BE2C (cell line): ENCODE measurements around the gene DPP10.

Experiments used
- DNase-seq: peaks from one replicate; pipeline ENCODE4 v3.0.0-alpha.2; 2020
- H3K27me3 ChIP-seq: fragments of 250-450 bp; sonication (Bioruptor Pico); 2 replicates; pipeline ENCODE4 v1.5.1; 2020; ENCODE audit warnings: mild to moderate bottlenecking
- H3K36me3 ChIP-seq: fragments of 250-450 bp; sonication (Bioruptor Pico); 2 replicates; pipeline ENCODE4 v1.5.1; 2020; ENCODE audit warnings: mild to moderate bottlenecking
- H3K4me1 ChIP-seq: fragments of 250-450 bp; sonication (Bioruptor Pico); 2 replicates; pipeline ENCODE4 v1.5.1; 2020
- H3K4me3 ChIP-seq: 2 replicates; pipeline ENCODE4 v1.5.1; 2011; ENCODE audit warnings: low read depth, low read length
- H3K9me3 ChIP-seq: fragments of 250-450 bp; sonication (Bioruptor Pico); 2 replicates; pipeline ENCODE4 v1.5.1; 2020
- CTCF ChIP-seq: IDR thresholded peaks from 2 replicates; pipeline ENCODE4 v1.5.1; 2012; ENCODE audit warnings: mild to moderate bottlenecking, low read depth, low read length

Gene DPP10

DNA sequence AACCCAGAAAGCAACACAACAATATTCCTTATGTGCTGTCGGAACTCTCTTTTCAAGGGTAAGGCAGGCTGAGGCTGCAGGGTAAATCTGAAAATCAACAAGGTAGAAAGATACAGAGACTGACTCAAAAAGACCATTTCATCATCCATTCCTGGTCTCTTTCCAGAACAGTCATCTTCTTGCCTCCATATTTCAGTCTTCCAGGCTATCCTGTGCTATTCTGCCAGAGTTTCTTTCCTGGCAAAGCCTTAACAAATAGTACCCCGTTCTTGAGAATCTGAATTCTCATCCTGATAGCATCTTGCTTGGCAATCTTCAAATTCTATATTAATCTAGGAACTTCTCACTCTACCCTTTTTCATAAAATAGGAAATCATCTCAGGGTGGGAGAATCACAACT, 15.5 kb downstream of the DPP10 start:
- Histone ChIP-seq H3K27me3 (no peaks in the 10 kb centered on the region), H3K9me3 (no peaks in the 10 kb centered on the region), H3K4me3 (no peak overlapping the region), H3K36me3 (no peaks in the 10 kb centered on the region), H3K4me1 (no peaks in the 10 kb centered on the region)
- TF ChIP-seq CTCF: no peak
- DNase-seq: no peak

DNA sequence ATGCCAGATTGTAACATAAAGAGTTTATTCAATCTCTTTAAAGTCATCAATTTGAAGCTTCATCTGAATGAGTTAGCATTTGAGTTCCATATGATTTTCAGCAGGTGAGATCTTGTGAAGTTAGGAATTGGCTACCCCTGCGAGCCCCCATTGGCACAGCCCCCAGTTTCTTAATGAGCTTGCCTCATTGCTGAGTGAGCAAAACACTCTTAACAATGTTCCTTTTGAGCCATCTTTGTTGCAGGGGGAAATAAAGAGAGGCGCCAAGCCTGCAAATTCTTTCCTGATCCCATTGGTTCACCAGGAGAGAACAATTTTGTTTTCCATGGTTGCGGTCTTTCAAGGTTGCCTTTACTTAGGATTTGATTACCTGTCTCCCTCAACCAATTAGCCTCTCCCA, 18.7 kb downstream of the DPP10 start:
- TF ChIP-seq CTCF: no peak
- Histone ChIP-seq H3K36me3 (no peaks in the 10 kb centered on the region), H3K4me3 (no peak overlapping the region), H3K9me3 (no peaks in the 10 kb centered on the region), H3K27me3 (no peaks in the 10 kb centered on the region), H3K4me1 (no peaks in the 10 kb centered on the region)
- no peak for DNase-seq

DNA sequence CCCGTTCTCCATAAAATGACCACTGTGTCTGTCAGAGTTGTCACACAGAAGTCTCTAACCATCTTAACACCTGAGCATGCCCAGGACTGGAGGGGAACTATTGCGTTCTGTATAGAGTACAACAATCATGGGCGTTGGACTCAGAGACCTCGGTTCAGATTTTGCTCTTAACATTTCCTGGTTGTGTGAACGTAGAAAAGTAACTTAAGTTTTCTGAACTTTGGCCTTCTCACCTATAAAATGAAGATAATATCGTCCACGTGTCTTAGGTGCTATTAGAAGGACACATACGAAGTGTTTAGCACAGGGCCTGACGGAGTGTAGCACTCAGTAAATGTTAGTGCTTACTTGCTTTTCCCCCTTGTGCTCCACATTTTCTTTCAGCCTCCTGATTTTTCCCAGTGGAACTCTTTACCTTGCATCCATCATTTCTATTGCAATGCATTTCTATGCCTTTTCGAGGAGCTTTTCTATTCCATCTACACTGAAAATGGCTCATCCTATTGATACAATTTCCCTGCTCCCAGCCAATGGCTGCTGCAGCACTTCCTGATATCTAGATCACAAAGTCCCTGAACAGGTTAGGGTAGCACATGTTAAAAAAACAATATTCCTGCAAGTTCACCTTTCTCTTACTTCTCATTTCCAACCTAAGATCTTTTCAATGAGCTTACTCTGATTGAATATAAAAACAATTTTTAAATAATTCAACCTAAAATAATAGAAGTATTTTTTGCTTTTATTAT, 22.7 kb downstream of the DPP10 start:
- H3K4me1 ChIP-seq: no peaks in the 10 kb centered on the region
- no peak for DNase-seq
- no peaks in the 10 kb centered on the region for H3K9me3 ChIP-seq
- H3K4me3 ChIP-seq: no peak overlapping the region
- no peaks in the 10 kb centered on the region for H3K36me3 ChIP-seq
- TF ChIP-seq CTCF: no peak
- no peaks in the 10 kb centered on the region for H3K27me3 ChIP-seq

- Histone ChIP-seq H3K4me1 (no peaks in the 10 kb centered on the region), H3K4me3 (no peak overlapping the region), H3K27me3 (no peaks in the 10 kb centered on the region), H3K36me3 (no peaks in the 10 kb centered on the region), H3K9me3 (no peaks in the 10 kb centered on the region)
- DNase-seq: no peak
- TF ChIP-seq CTCF: no peak
Observed at GRCh38 chr2:114468343-114468742, 25.9 kb downstream of the DPP10 start.

DNA sequence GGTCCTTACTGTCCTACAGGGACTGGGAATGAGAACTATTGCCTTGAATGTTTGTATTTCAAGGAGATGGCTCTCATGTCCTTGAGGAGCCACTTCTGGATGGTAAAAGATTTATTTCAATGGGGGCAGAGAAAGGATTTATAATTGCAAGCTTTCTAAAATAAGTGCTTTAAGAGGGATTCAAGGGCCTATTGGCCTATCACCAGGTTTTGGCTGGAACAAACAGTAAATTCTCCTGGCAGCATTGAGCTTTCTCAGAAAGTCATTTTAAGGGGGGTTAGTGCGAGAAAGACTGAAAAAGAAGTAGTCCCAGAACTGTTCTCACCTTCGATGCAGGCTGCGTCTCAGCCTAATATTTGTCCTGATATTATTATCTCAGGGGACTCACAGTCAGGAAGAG, 29.8 kb downstream of the DPP10 start:
- H3K27me3 ChIP-seq: no peaks in the 10 kb centered on the region
- no peaks in the 10 kb centered on the region for H3K36me3 ChIP-seq
- H3K4me1 ChIP-seq: no peaks in the 10 kb centered on the region
- H3K4me3 ChIP-seq: no peak overlapping the region
- H3K9me3 ChIP-seq: no peaks in the 10 kb centered on the region
- no peak for DNase-seq
- TF ChIP-seq CTCF: no peak

DNA sequence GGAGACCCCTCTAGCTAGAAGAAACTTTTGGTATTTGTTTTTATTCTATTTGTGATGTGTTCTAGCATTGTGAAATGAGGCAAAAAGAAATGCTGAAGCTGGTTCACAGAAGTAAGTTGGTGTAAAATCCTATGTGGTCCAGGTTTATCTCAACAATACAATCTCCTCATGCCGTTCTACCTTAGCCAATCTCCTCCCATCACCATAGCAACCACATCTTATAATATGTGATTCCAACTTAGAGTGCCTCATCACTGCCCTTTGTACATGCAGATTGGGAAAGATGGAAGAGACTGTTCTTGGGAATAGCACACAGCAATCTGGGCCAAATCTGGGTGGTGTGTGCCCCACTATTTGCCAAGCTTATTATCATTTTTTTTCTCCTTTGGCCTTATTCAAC, 30.3 kb downstream of the DPP10 start:
- no peak overlapping the region for H3K4me3 ChIP-seq
- H3K27me3 ChIP-seq: no peaks in the 10 kb centered on the region
- TF ChIP-seq CTCF: no peak
- no peak for DNase-seq
- H3K36me3 ChIP-seq: no peaks in the 10 kb centered on the region
- no peaks in the 10 kb centered on the region for H3K4me1 ChIP-seq
- no peaks in the 10 kb centered on the region for H3K9me3 ChIP-seq
